CD14-positive monocyte (primary cell): Measurements from ENCODE around the gene GLT6D1. TPM values are rescaled to one million over a fixed set of nuclear protein-coding genes. Genes with fewer than 3 reads are reported as not detected.

Source experiments
- DNase-seq, 3 donors: peaks; one replicate each; pipeline ENCODE4 v3.0.0-alpha.2; 2011 to 2022
- H2AFZ ChIP-seq: 2 replicates; pipeline ENCODE4 v1.6.0; 2012; ENCODE audit warnings: mild to moderate bottlenecking, low read depth, low read length, inconsistent platforms; ENCODE audit not compliant: insufficient read depth, poor library complexity, severe bottlenecking
- H3K27ac ChIP-seq, 2 donors: 1 replicate in 1 of 2; 2 replicates in 1 of 2; pipeline ENCODE4 v1.5.1; 2012 to 2013; ENCODE audit warnings: low read length in 2 of 2, control low read depth in 1 of 2, inconsistent platforms in 1 of 2, low read depth in 1 of 2, mild to moderate bottlenecking in 1 of 2
- H3K27me3 ChIP-seq, 2 donors: one replicate each; pipeline versions ENCODE4 v1.6.0 to v1.6.1; 2011 to 2013; ENCODE audit warnings: low read length in 2 of 2; ENCODE audit not compliant: control insufficient read depth in 2 of 2, insufficient read depth in 2 of 2
- H3K36me3 ChIP-seq, 2 donors: replicated peaks in 1 of 2; 1 replicate in 1 of 2; 2 replicates in 1 of 2; pipeline versions ENCODE4 v1.5.1 to v1.6.1; 2012 to 2013; ENCODE audit warnings: low read length in 2 of 2, control low read depth in 1 of 2, inconsistent platforms in 1 of 2, mild to moderate bottlenecking in 1 of 2; ENCODE audit not compliant: insufficient read depth in 2 of 2, control insufficient read depth in 1 of 2
- H3K4me1 ChIP-seq, 2 donors: 1 replicate in 1 of 2; 2 replicates in 1 of 2; pipeline versions ENCODE4 v1.5.1 to v1.6.1; 2012 to 2013; ENCODE audit warnings: low read length in 2 of 2, control low read depth in 1 of 2, inconsistent platforms in 1 of 2, mild to moderate bottlenecking in 1 of 2, moderate library complexity in 1 of 2; ENCODE audit not compliant: insufficient read depth in 2 of 2, control insufficient read depth in 1 of 2
- H3K4me2 ChIP-seq: replicated peaks from 2 replicates; pipeline ENCODE3; 2012; ENCODE audit warnings: low read length, moderate library complexity, mild to moderate bottlenecking; ENCODE audit not compliant: poor library complexity, severe bottlenecking; ENCODE audit errors: extremely low read depth
- H3K4me3 ChIP-seq, 3 experiments: fragments of 200-600 bp in 1 of 3; sonication (generic) in 1 of 3; replicated peaks in 1 of 3; 1 replicate in 2 of 3; 2 replicates in 1 of 3; pipeline ENCODE4 v1.5.1; 2011 to 2013; ENCODE audit warnings: low read length in 3 of 3, mild to moderate bottlenecking in 3 of 3, control low read depth in 2 of 3, low read depth in 2 of 3, inconsistent platforms in 1 of 3, moderate library complexity in 1 of 3
- H3K79me2 ChIP-seq: 2 replicates; pipeline ENCODE4 v1.6.0; 2012; ENCODE audit warnings: mild to moderate bottlenecking, control low read depth, inconsistent platforms, low read length, moderate library complexity; ENCODE audit not compliant: insufficient read depth
- H3K9ac ChIP-seq: 2 replicates; pipeline ENCODE4 v1.6.0; 2017; ENCODE audit warnings: low read length, mild to moderate bottlenecking; ENCODE audit not compliant: insufficient read depth, poor library complexity, severe bottlenecking
- H3K9me3 ChIP-seq, 2 donors: replicated peaks in 1 of 2; 1 replicate in 1 of 2; 2 replicates in 1 of 2; pipeline versions ENCODE4 v1.5.1 to v1.6.1; 2012 to 2013; ENCODE audit warnings: low read length in 2 of 2, control low read depth in 1 of 2; ENCODE audit not compliant: control insufficient read depth in 1 of 2, insufficient read depth in 1 of 2
- H4K20me1 ChIP-seq: 2 replicates; pipeline ENCODE4 v1.6.0; 2012; ENCODE audit warnings: mild to moderate bottlenecking, low read length, control low read depth, moderate library complexity; ENCODE audit not compliant: insufficient read depth
- H3K27ac Mint-ChIP-seq, 7 donors: one replicate each; pipeline ENCODE4 v1.8.0; 2020; ENCODE audit warnings: mild to moderate bottlenecking in 7 of 7, mixed read lengths in 7 of 7, moderate library complexity in 6 of 7, inconsistent platforms in 2 of 7
- H3K27me3 Mint-ChIP-seq, 3 donors: one replicate each; pipeline ENCODE4 v1.8.0; 2021 to 2022; ENCODE audit warnings: low read depth in 3 of 3, mild to moderate bottlenecking in 3 of 3, mixed read lengths in 3 of 3, moderate library complexity in 3 of 3, inconsistent platforms in 1 of 3
- H3K36me3 Mint-ChIP-seq, 2 donors: one replicate each; pipeline ENCODE4 v1.8.0; 2020; ENCODE audit warnings: mixed read lengths in 2 of 2, inconsistent platforms in 1 of 2, mild to moderate bottlenecking in 1 of 2
- H3K4me1 Mint-ChIP-seq: one replicate; pipeline ENCODE4 v1.8.0; 2020; ENCODE audit warnings: mild to moderate bottlenecking, mixed read lengths
- H3K4me3 Mint-ChIP-seq, 2 donors: one replicate each; pipeline ENCODE4 v1.8.0; 2020; ENCODE audit warnings: mild to moderate bottlenecking in 2 of 2, mixed read lengths in 2 of 2, moderate library complexity in 1 of 2
- H3K9me3 Mint-ChIP-seq, 7 donors: one replicate each; pipeline ENCODE4 v1.8.0; 2020 to 2022; ENCODE audit warnings: mixed read lengths in 7 of 7, mild to moderate bottlenecking in 6 of 7, moderate library complexity in 6 of 7, inconsistent platforms in 2 of 7
- WGBS: methylation state at CpG from one replicate; pipeline ENCODE4 v1.1.5; 2013; ENCODE audit warnings: missing lambda C conversion rate; ENCODE audit not compliant: insufficient coverage; 5-methylcytosine and 5-hydroxymethylcytosine counted together
- intact Hi-C, 2 donors: fragments of 100-400 bp; cut with micrococcal nuclease; formaldehyde crosslinking; loops; one replicate each; pipeline versions ENCODE4 v1.15.0 to v1.15.1; 2023
- polyA plus RNA-seq, 3 donors: library from polyadenylated mRNA; depleted of rRNA in 1 of 3; unstranded in 2 of 3; stranded (reverse) in 1 of 3; fragments of 300-500 nt in 2 of 3; fragments of >200 nt in 1 of 3; fragmentation: Illumina TruSeq in 2 of 3; gene quantifications; 1 replicate in 2 of 3; 2 replicates in 1 of 3; pipeline ENCODE4 v1.2.3, GENCODE V29; 2012 to 2021
- TF ChIP-seq, protein P1 (sequence below): fragments of 200-600 bp; IDR thresholded peaks from one replicate; pipeline ENCODE4 v1.8.0; 2022; ENCODE audit warnings: antibody characterized with exemption, mild to moderate bottlenecking

The GLT6D1 gene
- polyA plus RNA-seq, 3 donors = not detected

DNA sequence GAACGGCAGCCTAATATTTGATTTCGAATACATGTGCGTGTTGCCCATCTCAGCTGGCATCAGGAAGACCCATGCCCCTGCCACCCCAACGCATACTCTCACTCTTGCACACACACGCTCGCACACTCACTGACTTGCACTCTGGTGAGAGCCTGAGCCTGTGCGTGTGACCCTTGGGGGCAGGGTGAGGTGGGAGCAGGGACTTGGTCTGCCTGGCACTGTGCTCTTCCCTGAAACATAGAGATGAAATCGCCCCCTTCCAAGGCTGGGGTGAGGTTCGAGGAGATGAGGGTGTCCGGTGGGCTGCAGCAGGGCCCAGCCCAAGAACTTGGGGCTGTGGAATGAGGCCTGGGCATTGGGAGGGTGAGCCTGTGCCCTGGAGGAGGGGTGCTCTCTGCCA, 24.9 kb upstream of the GLT6D1 start:
- 91% methylated on average over 6 of the region's 10 CpGs for WGBS
- Mint-ChIP-seq H3K4me1 (no peaks in the 10 kb centered on the region), H3K27ac (peak overlapping the region in 1 of 7 donors; percentile 10), H3K27me3 (peaks cover 2 to 8% (median 6%) of the 10 kb centered on the region in 3 donors), H3K36me3 (no peaks in the 10 kb centered on the region), H3K4me3 (no peak overlapping the region), H3K9me3 (peaks cover 0 to 6% (median 2%) of the 10 kb centered on the region in 7 donors)
- no peak overlapping the region for H3K4me3 ChIP-seq
- H3K9me3 ChIP-seq = no peaks in the 10 kb centered on the region
- no peaks in the 10 kb centered on the region for H3K4me1 ChIP-seq
- no peaks in the 10 kb centered on the region for H3K36me3 ChIP-seq
- no peak overlapping the region for H2AFZ ChIP-seq
- H3K79me2 ChIP-seq = no peaks in the 10 kb centered on the region
- no peaks in the 10 kb centered on the region for H3K27me3 ChIP-seq
- DNase-seq = no peak
- TF ChIP-seq, protein P1, sequence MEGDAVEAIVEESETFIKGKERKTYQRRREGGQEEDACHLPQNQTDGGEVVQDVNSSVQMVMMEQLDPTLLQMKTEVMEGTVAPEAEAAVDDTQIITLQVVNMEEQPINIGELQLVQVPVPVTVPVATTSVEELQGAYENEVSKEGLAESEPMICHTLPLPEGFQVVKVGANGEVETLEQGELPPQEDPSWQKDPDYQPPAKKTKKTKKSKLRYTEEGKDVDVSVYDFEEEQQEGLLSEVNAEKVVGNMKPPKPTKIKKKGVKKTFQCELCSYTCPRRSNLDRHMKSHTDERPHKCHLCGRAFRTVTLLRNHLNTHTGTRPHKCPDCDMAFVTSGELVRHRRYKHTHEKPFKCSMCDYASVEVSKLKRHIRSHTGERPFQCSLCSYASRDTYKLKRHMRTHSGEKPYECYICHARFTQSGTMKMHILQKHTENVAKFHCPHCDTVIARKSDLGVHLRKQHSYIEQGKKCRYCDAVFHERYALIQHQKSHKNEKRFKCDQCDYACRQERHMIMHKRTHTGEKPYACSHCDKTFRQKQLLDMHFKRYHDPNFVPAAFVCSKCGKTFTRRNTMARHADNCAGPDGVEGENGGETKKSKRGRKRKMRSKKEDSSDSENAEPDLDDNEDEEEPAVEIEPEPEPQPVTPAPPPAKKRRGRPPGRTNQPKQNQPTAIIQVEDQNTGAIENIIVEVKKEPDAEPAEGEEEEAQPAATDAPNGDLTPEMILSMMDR = no peak
- H3K27ac ChIP-seq = no peak overlapping the region
- intact Hi-C loops = no loop called here
- no peak overlapping the region for H3K9ac ChIP-seq
- H3K4me2 ChIP-seq = no peak overlapping the region
- H4K20me1 ChIP-seq = no peaks in the 10 kb centered on the region

DNA sequence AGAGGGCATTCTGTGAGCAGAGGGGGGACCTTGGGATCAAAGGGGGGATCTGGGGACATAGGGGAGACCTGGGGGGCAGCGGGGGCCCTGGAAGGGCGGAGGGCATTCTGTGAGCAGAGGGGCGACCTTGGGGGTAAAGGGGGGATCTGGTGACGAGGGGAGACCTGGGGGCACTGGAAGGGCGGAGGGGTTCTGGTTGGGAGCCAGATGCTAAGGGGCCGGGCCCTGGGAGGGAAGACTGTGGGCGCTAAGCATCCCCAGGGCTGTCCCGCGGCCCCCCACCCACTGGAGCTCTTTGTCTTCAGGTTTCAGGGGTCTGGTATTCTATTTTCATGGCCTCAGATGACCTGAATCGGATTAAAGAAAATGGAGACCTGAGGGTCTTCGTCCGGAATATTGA, 24.5 kb upstream of the GLT6D1 start:
- Mint-ChIP-seq H3K36me3 (no peaks in the 10 kb centered on the region), H3K27ac (no peak overlapping the region), H3K9me3 (peaks cover 0 to 2% (median 0%) of the 10 kb centered on the region in 7 donors), H3K4me1 (no peaks in the 10 kb centered on the region), H3K27me3 (peaks cover 2 to 8% (median 3%) of the 10 kb centered on the region in 3 donors), H3K4me3 (no peak overlapping the region)
- Histone ChIP-seq H3K4me2 (no peak overlapping the region), H3K79me2 (no peaks in the 10 kb centered on the region), H2AFZ (no peak overlapping the region), H4K20me1 (no peaks in the 10 kb centered on the region), H3K9ac (no peak overlapping the region), H3K27me3 (no peaks in the 10 kb centered on the region), H3K9me3 (no peaks in the 10 kb centered on the region), H3K27ac (no peak overlapping the region), H3K36me3 (no peaks in the 10 kb centered on the region), H3K4me1 (no peaks in the 10 kb centered on the region), H3K4me3 (no peak overlapping the region)
- intact Hi-C loops = no loop called here
- no peak for DNase-seq
- TF ChIP-seq, protein P1 = no peak
- 99% methylated on average over 12 of the region's 12 CpGs for WGBS
